ENCODE measurements around the gene ERVFRD-1.
"Not testable (repeated sequence)": the region's sequence is repeated elsewhere in the genome, so short reads cannot be mapped to it uniquely, and the experiment has no call there.

Gene ERVFRD-1

GRCh38 chr6:11101417-11101816 lies 10.1 kb downstream of the ERVFRD-1 start:
- WGBS, 2 experiments (ENCODE audit: insufficient coverage in 2 of 2), result 100% methylated on average over 2 to 4 of the region's 5 CpGs
- H3K27ac ChIP-seq (ENCODE audit: low read depth, low read length, severe bottlenecking), result no peak overlapping the region
- H3K4me3 ChIP-seq (ENCODE audit: extremely low read depth, insufficient read depth, low read length, poor library complexity, severe bottlenecking), result no peak overlapping the region
- H3K4me1 ChIP-seq (ENCODE audit: control insufficient read depth, insufficient read depth, low read length, poor library complexity, severe bottlenecking), result no peaks in the 10 kb centered on the region
- H3K36me3 ChIP-seq (ENCODE audit: control insufficient read depth, insufficient read depth, low read length), result peaks cover 46% of the 10 kb centered on the region
- peaks cover 7% of the 10 kb centered on the region for H3K9me3 ChIP-seq (ENCODE audit: control insufficient read depth, low read length)

GRCh38 chr6:11098004-11098403 lies 13.5 kb downstream of the ERVFRD-1 start:
- WGBS, 2 experiments (ENCODE audit: insufficient coverage in 2 of 2), result 100% methylated on average over 1 of the region's 1 CpG; no CpG with 5 or more reads in 1 of the 2 experiments
- no peaks in the 10 kb centered on the region for H3K4me1 ChIP-seq (ENCODE audit: control insufficient read depth, insufficient read depth, low read length, poor library complexity, severe bottlenecking)
- H3K36me3 ChIP-seq (ENCODE audit: control insufficient read depth, insufficient read depth, low read length), result peaks cover 46% of the 10 kb centered on the region
- no peak overlapping the region for H3K4me3 ChIP-seq (ENCODE audit: extremely low read depth, insufficient read depth, low read length, poor library complexity, severe bottlenecking)
- no peak overlapping the region for H3K27ac ChIP-seq (ENCODE audit: low read depth, low read length, severe bottlenecking)
- peaks cover 7% of the 10 kb centered on the region for H3K9me3 ChIP-seq (ENCODE audit: control insufficient read depth, low read length)

- WGBS, 2 experiments (ENCODE audit: insufficient coverage in 2 of 2), result 91 to 100% methylated on average over 3 to 6 of the region's 8 CpGs
- Histone ChIP-seq H3K9me3 (ENCODE audit: control insufficient read depth, low read length) (peaks cover 7% of the 10 kb centered on the region), H3K36me3 (ENCODE audit: control insufficient read depth, insufficient read depth, low read length) (peaks cover 44% of the 10 kb centered on the region), H3K27ac (ENCODE audit: low read depth, low read length, severe bottlenecking) (no peak overlapping the region), H3K4me1 (ENCODE audit: control insufficient read depth, insufficient read depth, low read length, poor library complexity, severe bottlenecking) (no peaks in the 10 kb centered on the region), H3K4me3 (ENCODE audit: extremely low read depth, insufficient read depth, low read length, poor library complexity, severe bottlenecking) (no peak overlapping the region)
These were observed 14.0 kb downstream of the ERVFRD-1 start for GRCh38 chr6:11097476-11097875.

- Histone ChIP-seq H3K27ac (ENCODE audit: low read depth, low read length, severe bottlenecking) (no peak overlapping the region), H3K36me3 (ENCODE audit: control insufficient read depth, insufficient read depth, low read length) (peaks cover 38% of the 10 kb centered on the region), H3K4me3 (ENCODE audit: extremely low read depth, insufficient read depth, low read length, poor library complexity, severe bottlenecking) (no peak overlapping the region), H3K4me1 (ENCODE audit: control insufficient read depth, insufficient read depth, low read length, poor library complexity, severe bottlenecking) (no peaks in the 10 kb centered on the region), H3K9me3 (ENCODE audit: control insufficient read depth, low read length) (peaks cover 7% of the 10 kb centered on the region)
- WGBS, 2 experiments (ENCODE audit: insufficient coverage in 2 of 2), result 75 to 88% methylated on average over 2 of the region's 4 CpGs
These were observed 15.4 kb downstream of the ERVFRD-1 start for GRCh38 chr6:11096109-11096508.

- Histone ChIP-seq H3K4me3 (ENCODE audit: extremely low read depth, insufficient read depth, low read length, poor library complexity, severe bottlenecking) (peak overlapping the region; percentile 80), H3K36me3 (ENCODE audit: control insufficient read depth, insufficient read depth, low read length) (peaks cover 32% of the 10 kb centered on the region), H3K27ac (ENCODE audit: low read depth, low read length, severe bottlenecking) (no peak overlapping the region), H3K9me3 (ENCODE audit: control insufficient read depth, low read length) (peaks cover 2% of the 10 kb centered on the region), H3K4me1 (ENCODE audit: control insufficient read depth, insufficient read depth, low read length, poor library complexity, severe bottlenecking) (no peaks in the 10 kb centered on the region)
- 43% methylated on average over 3 of the region's 7 CpGs; no CpG with 5 or more reads in 1 of the 2 experiments for WGBS, 2 experiments (ENCODE audit: insufficient coverage in 2 of 2)
These were observed 16.6 kb downstream of the ERVFRD-1 start for GRCh38 chr6:11094941-11095340.

GRCh38 chr6:11094411-11094851 lies 17.1 kb downstream of the ERVFRD-1 start:
- Histone ChIP-seq H3K9me3 (ENCODE audit: control insufficient read depth, low read length) (no peaks in the 10 kb centered on the region), H3K27ac (ENCODE audit: low read depth, low read length, severe bottlenecking) (peak overlapping the region; percentile 92), H3K4me1 (ENCODE audit: control insufficient read depth, insufficient read depth, low read length, poor library complexity, severe bottlenecking) (no peaks in the 10 kb centered on the region), H3K36me3 (ENCODE audit: control insufficient read depth, insufficient read depth, low read length) (peaks cover 27% of the 10 kb centered on the region), H3K4me3 (ENCODE audit: extremely low read depth, insufficient read depth, low read length, poor library complexity, severe bottlenecking) (peak overlapping the region; percentile 80)
- WGBS, 2 experiments (ENCODE audit: insufficient coverage in 2 of 2), result 0% methylated on average over 8 to 9 of the region's 15 CpGs

- 0 to 1% methylated on average over 57 to 78 of the region's 90 CpGs for whole genome bisulfite sequencing, 2 experiments (ENCODE audit: insufficient coverage in 2 of 2)
- Histone ChIP-seq H3K4me1 (ENCODE audit: control insufficient read depth, insufficient read depth, low read length, poor library complexity, severe bottlenecking) (no peaks in the 10 kb centered on the region), H3K27ac (ENCODE audit: low read depth, low read length, severe bottlenecking) (peak within 1 kb of the TSS; percentile 92), H3K9me3 (ENCODE audit: control insufficient read depth, low read length) (no peaks in the 10 kb centered on the region), H3K36me3 (ENCODE audit: control insufficient read depth, insufficient read depth, low read length) (peaks cover 23% of the 10 kb centered on the region), H3K4me3 (ENCODE audit: extremely low read depth, insufficient read depth, low read length, poor library complexity, severe bottlenecking) (peak within 1 kb of the TSS; percentile 80)
These were observed 17.7 kb downstream of the ERVFRD-1 start, which contains the start of gene SMIM13 for GRCh38 chr6:11093626-11094410. Gene SMIM13, plus strand, starts transcription at chr6:11093834. Its CDS starts 480 bp downstream, at chr6:11094314.

- Histone ChIP-seq H3K4me1 (ENCODE audit: control insufficient read depth, insufficient read depth, low read length, poor library complexity, severe bottlenecking) (no peaks in the 10 kb centered on the region), H3K27ac (ENCODE audit: low read depth, low read length, severe bottlenecking) (peak overlapping the region; percentile 74), H3K36me3 (ENCODE audit: control insufficient read depth, insufficient read depth, low read length) (peaks cover 19% of the 10 kb centered on the region), H3K9me3 (ENCODE audit: control insufficient read depth, low read length) (no peaks in the 10 kb centered on the region), H3K4me3 (ENCODE audit: extremely low read depth, insufficient read depth, low read length, poor library complexity, severe bottlenecking) (peak overlapping the region; percentile 80)
- WGBS, 2 experiments (ENCODE audit: insufficient coverage in 2 of 2), result 0% methylated on average over 10 to 13 of the region's 17 CpGs
These were observed 18.2 kb downstream of the ERVFRD-1 start for GRCh38 chr6:11093376-11093625.

- no peaks in the 10 kb centered on the region for H3K4me1 ChIP-seq (ENCODE audit: control insufficient read depth, insufficient read depth, low read length, poor library complexity, severe bottlenecking)
- H3K27ac ChIP-seq (ENCODE audit: low read depth, low read length, severe bottlenecking), result peak overlapping the region; percentile 74
- WGBS, 2 experiments (ENCODE audit: insufficient coverage in 2 of 2), result 6 to 7% methylated on average over 8 to 9 of the region's 10 CpGs
- H3K36me3 ChIP-seq (ENCODE audit: control insufficient read depth, insufficient read depth, low read length), result peaks cover 14% of the 10 kb centered on the region
- H3K4me3 ChIP-seq (ENCODE audit: extremely low read depth, insufficient read depth, low read length, poor library complexity, severe bottlenecking), result peak overlapping the region; percentile 80
- no peaks in the 10 kb centered on the region for H3K9me3 ChIP-seq (ENCODE audit: control insufficient read depth, low read length)
These were observed 18.7 kb downstream of the ERVFRD-1 start for GRCh38 chr6:11092668-11093375.

GRCh38 chr6:11091141-11091540 lies 20.4 kb downstream of the ERVFRD-1 start:
- not testable (repeated sequence) for H3K36me3 ChIP-seq (ENCODE audit: control insufficient read depth, insufficient read depth, low read length); H3K4me3 ChIP-seq (ENCODE audit: extremely low read depth, insufficient read depth, low read length, poor library complexity, severe bottlenecking); H3K27ac ChIP-seq (ENCODE audit: low read depth, low read length, severe bottlenecking); H3K4me1 ChIP-seq (ENCODE audit: control insufficient read depth, insufficient read depth, low read length, poor library complexity, severe bottlenecking); H3K9me3 ChIP-seq (ENCODE audit: control insufficient read depth, low read length)
- 93 to 96% methylated on average over 5 of the region's 5 CpGs for WGBS, 2 experiments (ENCODE audit: insufficient coverage in 2 of 2)

- H3K4me3 ChIP-seq (ENCODE audit: extremely low read depth, insufficient read depth, low read length, poor library complexity, severe bottlenecking), result no peak overlapping the region
- H3K27ac ChIP-seq (ENCODE audit: low read depth, low read length, severe bottlenecking), result no peak overlapping the region
- no peaks in the 10 kb centered on the region for H3K36me3 ChIP-seq (ENCODE audit: control insufficient read depth, insufficient read depth, low read length)
- H3K9me3 ChIP-seq (ENCODE audit: control insufficient read depth, low read length), result no peaks in the 10 kb centered on the region
- H3K4me1 ChIP-seq (ENCODE audit: control insufficient read depth, insufficient read depth, low read length, poor library complexity, severe bottlenecking), result peaks cover 7% of the 10 kb centered on the region
- WGBS, 2 experiments (ENCODE audit: insufficient coverage in 2 of 2), result no CpG with 5 or more reads among the region's 1 CpG
These were observed 21.8 kb downstream of the ERVFRD-1 start for GRCh38 chr6:11089695-11090094.
